Karpas-422 (cell line): ENCODE results near the gene GRM7. TPM values are rescaled to one million over a fixed set of nuclear protein-coding genes. Genes with fewer than 3 reads are reported as not detected.

Experiments
- DNase-seq: peaks from one replicate; pipeline ENCODE4 v3.0.0-alpha.2; 2015
- H2AFZ ChIP-seq: fragments of 200-600 bp; sonication (generic); 2 replicates; pipeline ENCODE4 v1.6.1; 2014; ENCODE audit warnings: antibody characterized with exemption, low read length, mixed read lengths
- H3K27ac ChIP-seq: fragments of 200-600 bp; sonication (generic); 2 replicates; pipeline ENCODE4 v1.5.1; 2014; ENCODE audit warnings: mild to moderate bottlenecking, low read length, moderate library complexity
- H3K27me3 ChIP-seq: fragments of 200-600 bp; sonication (generic); 2 replicates; pipeline ENCODE4 v1.6.1; 2014; ENCODE audit warnings: low read length, mixed read lengths
- H3K36me3 ChIP-seq: fragments of 200-600 bp; sonication (generic); 2 replicates; pipeline ENCODE4 v1.6.1; 2014; ENCODE audit warnings: low read length, mixed read lengths; ENCODE audit not compliant: insufficient read depth
- H3K4me1 ChIP-seq: fragments of 200-600 bp; sonication (generic); 2 replicates; pipeline ENCODE4 v1.6.1; 2014; ENCODE audit warnings: mild to moderate bottlenecking, low read length, mixed read lengths
- H3K4me2 ChIP-seq: fragments of 200-600 bp; sonication (generic); 2 replicates; pipeline ENCODE4 v1.6.1; 2014; ENCODE audit warnings: low read length, low read depth, mild to moderate bottlenecking; ENCODE audit not compliant: poor library complexity, severe bottlenecking
- H3K4me3 ChIP-seq: fragments of 200-600 bp; sonication (generic); 2 replicates; pipeline ENCODE4 v1.5.1; 2014; ENCODE audit warnings: mild to moderate bottlenecking, antibody characterized with exemption, low read length, mixed read lengths
- H3K79me2 ChIP-seq: fragments of 200-600 bp; sonication (generic); 2 replicates; pipeline ENCODE4 v1.6.1; 2014; ENCODE audit warnings: mild to moderate bottlenecking, low read length, mixed read lengths
- H3K9ac ChIP-seq: fragments of 200-600 bp; sonication (generic); 2 replicates; pipeline ENCODE4 v1.6.0; 2014; ENCODE audit warnings: low read length
- H3K9me2 ChIP-seq: fragments of 200-600 bp; sonication (generic), shearing (Covaris generic); replicated peaks from 2 replicates; pipeline ENCODE4 v1.6.0; 2014; ENCODE audit warnings: mild to moderate bottlenecking, low read length, moderate library complexity; ENCODE audit not compliant: insufficient read depth
- H3K9me3 ChIP-seq: fragments of 300-700, 200-600 bp; sonication (generic); 2 replicates; pipeline ENCODE4 v1.6.1; 2014; ENCODE audit warnings: low read length, mixed read lengths
- H4K20me1 ChIP-seq: fragments of 200-600 bp; sonication (generic); 2 replicates; pipeline ENCODE4 v1.6.1; 2014; ENCODE audit warnings: mild to moderate bottlenecking, antibody characterized with exemption, low read length, low read depth; ENCODE audit not compliant: insufficient read depth
- total RNA-seq: library from RNA; depleted of rRNA; stranded (reverse); fragments of >200 nt; shearing (Covaris generic); gene quantifications from 2 replicates; pipeline ENCODE4 v1.2.3, GENCODE V29; 2014; ENCODE audit warnings: low replicate concordance

The GRM7 gene
- total RNA-seq, 1 experiment from 2014 or later, result not detected

GRCh38 chr3:7484636-7485035, 623.7 kb downstream of the GRM7 start:
- Histone ChIP-seq H3K9me2 (no peaks in the 10 kb centered on the region), H3K36me3 (no peaks in the 10 kb centered on the region), H3K4me1 (no peaks in the 10 kb centered on the region), H3K27me3 (no peaks in the 10 kb centered on the region), H3K4me3 (no peak overlapping the region), H3K9ac (no peak overlapping the region), H3K9me3 (peaks cover 6% of the 10 kb centered on the region; the same call in 1 of the 2 replicates), H4K20me1 (no peaks in the 10 kb centered on the region), H3K27ac (no peak overlapping the region), H2AFZ (no peak overlapping the region), H3K4me2 (no peak overlapping the region), H3K79me2 (no peaks in the 10 kb centered on the region)
- no peak for DNase-seq

- no peak overlapping the region for H3K27ac ChIP-seq
- no peak for DNase-seq
- H3K9me3 ChIP-seq, result peaks cover 10% of the 10 kb centered on the region; the same call in 1 of the 2 replicates
- H2AFZ ChIP-seq, result no peak overlapping the region
- H3K9me2 ChIP-seq, result no peaks in the 10 kb centered on the region
- H3K27me3 ChIP-seq, result no peaks in the 10 kb centered on the region
- no peaks in the 10 kb centered on the region for H4K20me1 ChIP-seq
- no peak overlapping the region for H3K9ac ChIP-seq
- H3K4me1 ChIP-seq, result no peaks in the 10 kb centered on the region
- H3K4me2 ChIP-seq, result no peak overlapping the region
- no peaks in the 10 kb centered on the region for H3K79me2 ChIP-seq
- H3K36me3 ChIP-seq, result no peaks in the 10 kb centered on the region
- no peak overlapping the region for H3K4me3 ChIP-seq
These were observed 626.8 kb downstream of the GRM7 start for GRCh38 chr3:7487763-7488162.

- Histone ChIP-seq H3K79me2 (no peaks in the 10 kb centered on the region), H3K9me2 (no peaks in the 10 kb centered on the region), H3K4me1 (no peaks in the 10 kb centered on the region), H3K9ac (no peak overlapping the region), H3K4me3 (no peak overlapping the region), H3K9me3 (peaks cover 17% of the 10 kb centered on the region; the same call in 1 of the 2 replicates), H3K36me3 (no peaks in the 10 kb centered on the region), H3K27ac (no peak overlapping the region), H3K4me2 (no peak overlapping the region), H3K27me3 (no peaks in the 10 kb centered on the region), H2AFZ (no peak overlapping the region), H4K20me1 (no peaks in the 10 kb centered on the region)
- DNase-seq, result no peak
These were observed 628.5 kb downstream of the GRM7 start for GRCh38 chr3:7489417-7489816.

GRCh38 chr3:7498715-7499114, 637.8 kb downstream of the GRM7 start:
- no peak overlapping the region for H3K4me3 ChIP-seq
- H3K4me2 ChIP-seq, result no peak overlapping the region
- H3K27me3 ChIP-seq, result no peaks in the 10 kb centered on the region
- no peak for DNase-seq
- H3K9ac ChIP-seq, result no peak overlapping the region
- no peak overlapping the region for H3K27ac ChIP-seq
- no peaks in the 10 kb centered on the region for H4K20me1 ChIP-seq
- no peaks in the 10 kb centered on the region for H3K36me3 ChIP-seq
- H3K79me2 ChIP-seq, result no peaks in the 10 kb centered on the region
- no peak overlapping the region for H2AFZ ChIP-seq
- peaks cover 31% of the 10 kb centered on the region; the same call in 1 of the 2 replicates for H3K9me3 ChIP-seq
- H3K4me1 ChIP-seq, result no peaks in the 10 kb centered on the region
- H3K9me2 ChIP-seq, result no peaks in the 10 kb centered on the region

GRCh38 chr3:7503431-7503830, 642.5 kb downstream of the GRM7 start:
- Histone ChIP-seq H3K9me3 (peaks cover 10% of the 10 kb centered on the region; the same call in 1 of the 2 replicates), H3K9me2 (no peaks in the 10 kb centered on the region), H4K20me1 (no peaks in the 10 kb centered on the region), H3K36me3 (no peaks in the 10 kb centered on the region), H2AFZ (no peak overlapping the region), H3K4me3 (no peak overlapping the region), H3K79me2 (no peaks in the 10 kb centered on the region), H3K27ac (no peak overlapping the region), H3K4me2 (no peak overlapping the region), H3K27me3 (no peaks in the 10 kb centered on the region), H3K9ac (no peak overlapping the region), H3K4me1 (no peaks in the 10 kb centered on the region)
- no peak for DNase-seq

GRCh38 chr3:7504886-7505775, 644.2 kb downstream of the GRM7 start:
- Histone ChIP-seq H3K27me3 (no peaks in the 10 kb centered on the region), H3K4me2 (no peak overlapping the region), H3K9ac (no peak overlapping the region), H3K27ac (no peak overlapping the region), H3K9me2 (no peaks in the 10 kb centered on the region), H3K9me3 (peaks cover 13% of the 10 kb centered on the region; the same call in 1 of the 2 replicates), H3K4me1 (no peaks in the 10 kb centered on the region), H3K36me3 (no peaks in the 10 kb centered on the region), H2AFZ (no peak overlapping the region), H3K79me2 (no peaks in the 10 kb centered on the region), H3K4me3 (no peak overlapping the region), H4K20me1 (no peaks in the 10 kb centered on the region)
- no peak for DNase-seq

GRCh38 chr3:7506606-7507180, 645.8 kb downstream of the GRM7 start:
- H3K9me2 ChIP-seq, result no peaks in the 10 kb centered on the region
- no peaks in the 10 kb centered on the region for H3K4me1 ChIP-seq
- no peak overlapping the region for H3K27ac ChIP-seq
- H3K4me3 ChIP-seq, result no peak overlapping the region
- H3K4me2 ChIP-seq, result no peak overlapping the region
- H3K27me3 ChIP-seq, result no peaks in the 10 kb centered on the region
- no peak overlapping the region for H3K9ac ChIP-seq
- no peaks in the 10 kb centered on the region for H4K20me1 ChIP-seq
- H3K79me2 ChIP-seq, result no peaks in the 10 kb centered on the region
- DNase-seq, result no peak
- peaks cover 26% of the 10 kb centered on the region for H3K9me3 ChIP-seq
- H2AFZ ChIP-seq, result no peak overlapping the region
- H3K36me3 ChIP-seq, result no peaks in the 10 kb centered on the region

GRCh38 chr3:7508821-7509220, 647.9 kb downstream of the GRM7 start:
- H3K27me3 ChIP-seq, result no peaks in the 10 kb centered on the region
- no peaks in the 10 kb centered on the region for H3K36me3 ChIP-seq
- no peaks in the 10 kb centered on the region for H3K4me1 ChIP-seq
- H3K27ac ChIP-seq, result no peak overlapping the region
- no peaks in the 10 kb centered on the region for H3K9me2 ChIP-seq
- H3K4me3 ChIP-seq, result no peak overlapping the region
- no peak overlapping the region for H3K9ac ChIP-seq
- H4K20me1 ChIP-seq, result no peaks in the 10 kb centered on the region
- peaks cover 26% of the 10 kb centered on the region for H3K9me3 ChIP-seq
- no peaks in the 10 kb centered on the region for H3K79me2 ChIP-seq
- DNase-seq, result no peak
- H2AFZ ChIP-seq, result no peak overlapping the region
- H3K4me2 ChIP-seq, result no peak overlapping the region
